WTC11 (cell line): ENCODE measurements around the gene RPS6KB2. TPM values are rescaled to one million over a fixed set of nuclear protein-coding genes. Genes with fewer than 3 reads are reported as not detected.

Source experiments
- ATAC-seq: fragments of 200-7000 bp; cut with Tn5 transposase; 2 replicates; pipeline ENCODE4 v1.10.0; 2021; ENCODE audit warnings: mild to moderate bottlenecking, moderate library complexity
- CTCF ChIA-PET: fragments of 300-600 bp; sonication (Branson Sonifier 250); formaldehyde crosslinking; loops from one replicate; lab custom pipeline; 2021; ENCODE audit warnings: antibody characterized with exemption; lab: Charles Lee
- POLR2A ChIA-PET: fragments of 350-600 bp; sonication (Branson Sonifier 250); formaldehyde crosslinking; loops from one replicate; lab custom pipeline; 2021; ENCODE audit warnings: antibody characterized with exemption; lab: Charles Lee
- DNase-seq: peaks from one replicate; pipeline ENCODE4 v3.0.0; 2021; ENCODE audit warnings: low spot score
- H3K27ac Mint-ChIP-seq: 2 replicates; pipeline ENCODE4 v1.8.0; 2021; ENCODE audit warnings: mixed read lengths
- H3K27me3 Mint-ChIP-seq: 2 replicates; pipeline ENCODE4 v1.8.0; 2021; ENCODE audit warnings: low read depth, mild to moderate bottlenecking, moderate library complexity, mixed read lengths
- H3K36me3 Mint-ChIP-seq: 2 replicates; pipeline ENCODE4 v1.8.0; 2021; ENCODE audit warnings: mixed read lengths
- H3K4me1 Mint-ChIP-seq: 2 replicates; pipeline ENCODE4 v1.8.0; 2022; ENCODE audit warnings: mixed read lengths
- H3K4me3 Mint-ChIP-seq: 2 replicates; pipeline ENCODE4 v1.8.0; 2021; ENCODE audit warnings: mild to moderate bottlenecking, moderate library complexity, mixed read lengths
- H3K9me3 Mint-ChIP-seq: 2 replicates; pipeline ENCODE4 v1.8.0; 2021; ENCODE audit warnings: mixed read lengths
- E2F1 ChIP-seq: sonication (generic); formaldehyde crosslinking; IDR thresholded peaks from 2 replicates; pipeline ENCODE4 v1.8.0; 2022; ENCODE audit warnings: mild to moderate bottlenecking, missing genetic modification reagents
- EMX1 ChIP-seq: fragments of 250-450 bp; sonication (Bioruptor Pico); IDR thresholded peaks from 2 replicates; pipeline ENCODE4 v1.8.0; 2021; ENCODE audit warnings: mild to moderate bottlenecking
- ERG ChIP-seq: fragments of 250-450 bp; sonication (Bioruptor Pico); IDR thresholded peaks from 2 replicates; pipeline ENCODE4 v1.8.0; 2021; ENCODE audit warnings: mild to moderate bottlenecking
- GRHL2 ChIP-seq: fragments of 250-450 bp; sonication (Bioruptor Pico); IDR thresholded peaks from 2 replicates; pipeline ENCODE4 v1.8.0; 2022; ENCODE audit warnings: mild to moderate bottlenecking, moderate library complexity; ENCODE audit not compliant: insufficient replicate concordance, severe bottlenecking
- GTF2I ChIP-seq: fragments of 250-450 bp; sonication (Bioruptor Pico); conservative IDR thresholded peaks from 2 replicates; pipeline ENCODE4 v1.4.0; 2021; ENCODE audit warnings: mild to moderate bottlenecking
- MYBL2 ChIP-seq: sonication (generic); formaldehyde crosslinking; IDR thresholded peaks from 2 replicates; pipeline ENCODE4 v1.8.1; 2023; ENCODE audit warnings: mild to moderate bottlenecking, moderate library complexity, missing genetic modification reagents
- NFATC4 ChIP-seq: fragments of 250-450 bp; sonication (Bioruptor Pico); IDR thresholded peaks from 2 replicates; pipeline ENCODE4 v1.9.0; 2021; ENCODE audit warnings: mild to moderate bottlenecking
- NFE2L1 ChIP-seq: sonication (generic); formaldehyde crosslinking; IDR thresholded peaks from 2 replicates; pipeline ENCODE4 v1.8.1; 2023; ENCODE audit warnings: missing genetic modification reagents
- NR1H2 ChIP-seq: sonication (generic); formaldehyde crosslinking; IDR thresholded peaks from 2 replicates; pipeline ENCODE4 v1.9.0; 2021; ENCODE audit warnings: mild to moderate bottlenecking, moderate library complexity, missing genetic modification reagents
- NR2C2 ChIP-seq: sonication (generic); formaldehyde crosslinking; IDR thresholded peaks from 2 replicates; pipeline ENCODE4 v1.8.0; 2022; ENCODE audit warnings: mild to moderate bottlenecking, missing genetic modification reagents
- PREB ChIP-seq: sonication (generic); formaldehyde crosslinking; IDR thresholded peaks from 2 replicates; pipeline ENCODE4 v1.8.1; 2022; ENCODE audit warnings: mild to moderate bottlenecking, missing genetic modification reagents, moderate library complexity, borderline replicate concordance
- TEAD4 ChIP-seq: sonication (generic); formaldehyde crosslinking; IDR thresholded peaks from 2 replicates; pipeline ENCODE4 v1.8.0; 2022; ENCODE audit warnings: mild to moderate bottlenecking, missing genetic modification reagents
- ZBTB21 ChIP-seq: sonication (generic); formaldehyde crosslinking; IDR thresholded peaks from 2 replicates; pipeline ENCODE4 v1.8.1; 2023; ENCODE audit warnings: mild to moderate bottlenecking, missing genetic modification reagents, borderline replicate concordance
- ZNF219 ChIP-seq: sonication (generic); formaldehyde crosslinking; IDR thresholded peaks from 2 replicates; pipeline ENCODE4 v1.8.0; 2023; ENCODE audit warnings: missing genetic modification reagents, mild to moderate bottlenecking, borderline replicate concordance
- ZNF416 ChIP-seq: fragments of 250-450 bp; sonication (Bioruptor Pico); IDR thresholded peaks from 2 replicates; pipeline ENCODE4 v1.9.0; 2021; ENCODE audit warnings: mild to moderate bottlenecking, inconsistent platforms
- total RNA-seq: library from RNA; stranded (reverse); gene quantifications from 3 replicates; pipeline ENCODE4 v1.2.3, GENCODE V29; 2021
- TF ChIP-seq, protein P1 (sequence below): sonication (generic); formaldehyde crosslinking; conservative IDR thresholded peaks from 2 replicates; pipeline ENCODE4 v1.8.1; 2022; ENCODE audit warnings: mild to moderate bottlenecking, missing genetic modification reagents
- TF ChIP-seq, protein P2 (sequence below): sonication (generic); formaldehyde crosslinking; IDR thresholded peaks from 2 replicates; pipeline ENCODE4 v1.8.1; 2023; ENCODE audit warnings: mild to moderate bottlenecking, moderate library complexity, missing genetic modification reagents
- TF ChIP-seq, protein P3 (sequence below): fragments of 200-600 bp; IDR thresholded peaks from 2 replicates; pipeline ENCODE4 v1.8.0; 2022; ENCODE audit warnings: antibody characterized with exemption
- TF ChIP-seq, protein P4 (sequence below): sonication (generic); formaldehyde crosslinking; IDR thresholded peaks from 2 replicates; pipeline ENCODE4 v1.8.1; 2023; ENCODE audit warnings: mild to moderate bottlenecking, missing genetic modification reagents, moderate library complexity
- TF ChIP-seq, protein P5 (sequence below): fragments of 250-450 bp; sonication (Bioruptor Pico); IDR thresholded peaks from 2 replicates; pipeline ENCODE4 v1.9.0; 2021; ENCODE audit warnings: mild to moderate bottlenecking
- TF ChIP-seq, protein P6 (sequence below): sonication (generic); formaldehyde crosslinking; IDR thresholded peaks from 2 replicates; pipeline ENCODE4 v1.8.0; 2023; ENCODE audit warnings: missing genetic modification reagents, mild to moderate bottlenecking, borderline replicate concordance

Gene RPS6KB2
- total RNA-seq, 1 experiment from 2014 or later, result 54.7 TPM

DNA sequence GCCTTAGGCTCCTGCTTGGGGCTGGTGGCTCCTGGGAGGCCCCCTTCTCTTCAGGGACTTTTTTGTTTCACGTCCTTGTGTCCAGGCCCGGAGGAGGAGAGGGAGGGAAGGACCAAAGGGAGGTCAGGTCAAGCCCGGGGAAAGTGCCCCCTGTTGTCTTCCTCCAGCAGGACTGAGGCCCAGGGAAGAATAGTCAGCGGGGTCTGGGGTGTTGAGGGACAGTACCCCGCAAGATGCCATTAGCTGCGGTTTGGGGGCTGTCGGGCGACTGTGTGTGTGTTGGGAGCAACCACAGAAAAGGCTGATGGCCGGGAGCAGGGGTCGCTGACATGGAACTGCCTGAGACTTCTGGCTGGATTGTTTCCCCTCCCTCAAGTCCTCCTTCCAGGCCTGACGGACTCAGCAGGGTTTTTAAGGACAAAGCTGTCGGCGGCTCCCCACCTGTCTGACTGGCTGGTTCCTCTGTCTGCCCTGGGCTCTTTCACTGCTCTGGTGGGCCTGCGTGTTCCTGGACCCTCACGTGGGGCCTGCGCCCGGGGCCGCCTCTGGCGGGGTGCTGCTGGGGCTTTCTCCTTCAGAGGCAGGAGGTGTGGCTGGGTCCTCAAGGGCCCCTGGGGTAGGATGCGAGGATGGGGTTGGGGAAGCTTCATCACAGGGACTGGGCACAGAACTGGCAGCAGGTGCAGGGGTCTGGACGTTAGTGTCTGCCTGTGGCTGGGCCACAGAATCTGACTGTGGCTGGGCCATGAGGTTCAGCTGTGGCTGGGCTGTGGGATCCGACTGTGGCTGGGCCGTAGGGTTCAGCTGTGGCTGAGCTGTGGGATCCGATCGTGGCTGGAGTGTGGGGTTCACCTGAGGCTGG, 22.7 kb downstream of the RPS6KB2 start:
- H3K27me3 Mint-ChIP-seq, result peaks cover 7% of the 10 kb centered on the region
- H3K36me3 Mint-ChIP-seq, result no peaks in the 10 kb centered on the region
- ATAC-seq, result no peak
- TF ChIP-seq, protein P1, sequence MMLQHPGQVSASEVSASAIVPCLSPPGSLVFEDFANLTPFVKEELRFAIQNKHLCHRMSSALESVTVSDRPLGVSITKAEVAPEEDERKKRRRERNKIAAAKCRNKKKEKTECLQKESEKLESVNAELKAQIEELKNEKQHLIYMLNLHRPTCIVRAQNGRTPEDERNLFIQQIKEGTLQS, result no peak
- TF ChIP-seq ERG (CRISPR knock-in tag), result no peak
- TF ChIP-seq, protein P2, sequence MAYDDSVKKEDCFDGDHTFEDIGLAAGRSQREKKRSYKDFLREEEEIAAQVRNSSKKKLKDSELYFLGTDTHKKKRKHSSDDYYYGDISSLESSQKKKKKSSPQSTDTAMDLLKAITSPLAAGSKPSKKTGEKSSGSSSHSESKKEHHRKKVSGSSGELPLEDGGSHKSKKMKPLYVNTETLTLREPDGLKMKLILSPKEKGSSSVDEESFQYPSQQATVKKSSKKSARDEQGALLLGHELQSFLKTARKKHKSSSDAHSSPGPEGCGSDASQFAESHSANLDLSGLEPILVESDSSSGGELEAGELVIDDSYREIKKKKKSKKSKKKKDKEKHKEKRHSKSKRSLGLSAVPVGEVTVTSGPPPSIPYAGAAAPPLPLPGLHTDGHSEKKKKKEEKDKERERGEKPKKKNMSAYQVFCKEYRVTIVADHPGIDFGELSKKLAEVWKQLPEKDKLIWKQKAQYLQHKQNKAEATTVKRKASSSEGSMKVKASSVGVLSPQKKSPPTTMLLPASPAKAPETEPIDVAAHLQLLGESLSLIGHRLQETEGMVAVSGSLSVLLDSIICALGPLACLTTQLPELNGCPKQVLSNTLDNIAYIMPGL, result no peak
- TF ChIP-seq NFATC4 (CRISPR knock-in tag), result no peak
- TF ChIP-seq NR2C2 (CRISPR knock-in tag), result no peak
- TF ChIP-seq ZNF416 (CRISPR knock-in tag), result no peak
- no peak for TF ChIP-seq ZBTB21 (CRISPR knock-in tag)
- TF ChIP-seq NFE2L1 (CRISPR knock-in tag), result no peak
- TF ChIP-seq MYBL2 (CRISPR knock-in tag), result no peak
- TF ChIP-seq NR1H2 (CRISPR knock-in tag), result no peak
- CTCF ChIA-PET, result interaction anchor here (1.0 to 1.5 kb wide), 4 partner anchors 12 to 59 kb away, joined by 3 to 5 read pairs (median 4); partner anchors contain the start of genes PPP1CA and RAD9A
- H3K4me1 Mint-ChIP-seq, result no peaks in the 10 kb centered on the region
- POLR2A ChIA-PET, result no interaction called here
- H3K9me3 Mint-ChIP-seq, result no peaks in the 10 kb centered on the region
- 0 out of 2 replicates have a peak overlapping the region, but pooled peaks have one; percentile 14 for H3K27ac Mint-ChIP-seq
- no peak for DNase-seq
- no peak overlapping the region for H3K4me3 Mint-ChIP-seq

GRCh38 chr11:67451658-67451976, 23.3 kb downstream of the RPS6KB2 start:
- DNase-seq, result no peak
- H3K27ac Mint-ChIP-seq, result 0 out of 2 replicates have a peak overlapping the region, but pooled peaks have one; percentile 14
- ChIA-PET POLR2A (no interaction called here), CTCF (interaction anchor here (1.5 kb wide), 2 partner anchors 12 to 50 kb away, joined by 4 read pairs; no protein-coding TSS in a partner anchor)
- peaks cover 3% of the 10 kb centered on the region for H3K27me3 Mint-ChIP-seq
- TF ChIP-seq, protein P3, sequence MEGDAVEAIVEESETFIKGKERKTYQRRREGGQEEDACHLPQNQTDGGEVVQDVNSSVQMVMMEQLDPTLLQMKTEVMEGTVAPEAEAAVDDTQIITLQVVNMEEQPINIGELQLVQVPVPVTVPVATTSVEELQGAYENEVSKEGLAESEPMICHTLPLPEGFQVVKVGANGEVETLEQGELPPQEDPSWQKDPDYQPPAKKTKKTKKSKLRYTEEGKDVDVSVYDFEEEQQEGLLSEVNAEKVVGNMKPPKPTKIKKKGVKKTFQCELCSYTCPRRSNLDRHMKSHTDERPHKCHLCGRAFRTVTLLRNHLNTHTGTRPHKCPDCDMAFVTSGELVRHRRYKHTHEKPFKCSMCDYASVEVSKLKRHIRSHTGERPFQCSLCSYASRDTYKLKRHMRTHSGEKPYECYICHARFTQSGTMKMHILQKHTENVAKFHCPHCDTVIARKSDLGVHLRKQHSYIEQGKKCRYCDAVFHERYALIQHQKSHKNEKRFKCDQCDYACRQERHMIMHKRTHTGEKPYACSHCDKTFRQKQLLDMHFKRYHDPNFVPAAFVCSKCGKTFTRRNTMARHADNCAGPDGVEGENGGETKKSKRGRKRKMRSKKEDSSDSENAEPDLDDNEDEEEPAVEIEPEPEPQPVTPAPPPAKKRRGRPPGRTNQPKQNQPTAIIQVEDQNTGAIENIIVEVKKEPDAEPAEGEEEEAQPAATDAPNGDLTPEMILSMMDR, result no peak
- no peak for TF ChIP-seq ZNF416 (CRISPR knock-in tag)
- no peak for TF ChIP-seq EMX1 (CRISPR knock-in tag)
- TF ChIP-seq PREB, result no peak
- TF ChIP-seq, protein P4, sequence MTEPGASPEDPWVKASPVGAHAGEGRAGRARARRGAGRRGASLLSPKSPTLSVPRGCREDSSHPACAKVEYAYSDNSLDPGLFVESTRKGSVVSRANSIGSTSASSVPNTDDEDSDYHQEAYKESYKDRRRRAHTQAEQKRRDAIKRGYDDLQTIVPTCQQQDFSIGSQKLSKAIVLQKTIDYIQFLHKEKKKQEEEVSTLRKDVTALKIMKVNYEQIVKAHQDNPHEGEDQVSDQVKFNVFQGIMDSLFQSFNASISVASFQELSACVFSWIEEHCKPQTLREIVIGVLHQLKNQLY (CRISPR knock-in tag), result no peak
- no peak for TF ChIP-seq GRHL2 (CRISPR knock-in tag)
- TF ChIP-seq, protein P5, sequence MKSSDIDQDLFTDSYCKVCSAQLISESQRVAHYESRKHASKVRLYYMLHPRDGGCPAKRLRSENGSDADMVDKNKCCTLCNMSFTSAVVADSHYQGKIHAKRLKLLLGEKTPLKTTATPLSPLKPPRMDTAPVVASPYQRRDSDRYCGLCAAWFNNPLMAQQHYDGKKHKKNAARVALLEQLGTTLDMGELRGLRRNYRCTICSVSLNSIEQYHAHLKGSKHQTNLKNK (CRISPR knock-in tag), result no peak
- no peak for TF ChIP-seq E2F1 (CRISPR knock-in tag)
- no peak for TF ChIP-seq ZNF219
- no peak for TF ChIP-seq GTF2I (CRISPR knock-in tag)
- TF ChIP-seq TEAD4 (CRISPR knock-in tag), result no peak
- TF ChIP-seq, protein P6, sequence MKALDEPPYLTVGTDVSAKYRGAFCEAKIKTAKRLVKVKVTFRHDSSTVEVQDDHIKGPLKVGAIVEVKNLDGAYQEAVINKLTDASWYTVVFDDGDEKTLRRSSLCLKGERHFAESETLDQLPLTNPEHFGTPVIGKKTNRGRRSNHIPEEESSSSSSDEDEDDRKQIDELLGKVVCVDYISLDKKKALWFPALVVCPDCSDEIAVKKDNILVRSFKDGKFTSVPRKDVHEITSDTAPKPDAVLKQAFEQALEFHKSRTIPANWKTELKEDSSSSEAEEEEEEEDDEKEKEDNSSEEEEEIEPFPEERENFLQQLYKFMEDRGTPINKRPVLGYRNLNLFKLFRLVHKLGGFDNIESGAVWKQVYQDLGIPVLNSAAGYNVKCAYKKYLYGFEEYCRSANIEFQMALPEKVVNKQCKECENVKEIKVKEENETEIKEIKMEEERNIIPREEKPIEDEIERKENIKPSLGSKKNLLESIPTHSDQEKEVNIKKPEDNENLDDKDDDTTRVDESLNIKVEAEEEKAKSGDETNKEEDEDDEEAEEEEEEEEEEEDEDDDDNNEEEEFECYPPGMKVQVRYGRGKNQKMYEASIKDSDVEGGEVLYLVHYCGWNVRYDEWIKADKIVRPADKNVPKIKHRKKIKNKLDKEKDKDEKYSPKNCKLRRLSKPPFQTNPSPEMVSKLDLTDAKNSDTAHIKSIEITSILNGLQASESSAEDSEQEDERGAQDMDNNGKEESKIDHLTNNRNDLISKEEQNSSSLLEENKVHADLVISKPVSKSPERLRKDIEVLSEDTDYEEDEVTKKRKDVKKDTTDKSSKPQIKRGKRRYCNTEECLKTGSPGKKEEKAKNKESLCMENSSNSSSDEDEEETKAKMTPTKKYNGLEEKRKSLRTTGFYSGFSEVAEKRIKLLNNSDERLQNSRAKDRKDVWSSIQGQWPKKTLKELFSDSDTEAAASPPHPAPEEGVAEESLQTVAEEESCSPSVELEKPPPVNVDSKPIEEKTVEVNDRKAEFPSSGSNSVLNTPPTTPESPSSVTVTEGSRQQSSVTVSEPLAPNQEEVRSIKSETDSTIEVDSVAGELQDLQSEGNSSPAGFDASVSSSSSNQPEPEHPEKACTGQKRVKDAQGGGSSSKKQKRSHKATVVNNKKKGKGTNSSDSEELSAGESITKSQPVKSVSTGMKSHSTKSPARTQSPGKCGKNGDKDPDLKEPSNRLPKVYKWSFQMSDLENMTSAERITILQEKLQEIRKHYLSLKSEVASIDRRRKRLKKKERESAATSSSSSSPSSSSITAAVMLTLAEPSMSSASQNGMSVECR (CRISPR knock-in tag), result no peak
- no peak for ATAC-seq
- no peaks in the 10 kb centered on the region for H3K9me3 Mint-ChIP-seq
- H3K4me3 Mint-ChIP-seq, result no peak overlapping the region
- no peaks in the 10 kb centered on the region for H3K36me3 Mint-ChIP-seq
- H3K4me1 Mint-ChIP-seq, result no peaks in the 10 kb centered on the region
